ENCODE measurements around the gene CASP6.
"Not testable (repeated sequence)": the region's sequence is repeated elsewhere in the genome, so short reads cannot be mapped to it uniquely, and the experiment has no call there.

Gene CASP6

DNA sequence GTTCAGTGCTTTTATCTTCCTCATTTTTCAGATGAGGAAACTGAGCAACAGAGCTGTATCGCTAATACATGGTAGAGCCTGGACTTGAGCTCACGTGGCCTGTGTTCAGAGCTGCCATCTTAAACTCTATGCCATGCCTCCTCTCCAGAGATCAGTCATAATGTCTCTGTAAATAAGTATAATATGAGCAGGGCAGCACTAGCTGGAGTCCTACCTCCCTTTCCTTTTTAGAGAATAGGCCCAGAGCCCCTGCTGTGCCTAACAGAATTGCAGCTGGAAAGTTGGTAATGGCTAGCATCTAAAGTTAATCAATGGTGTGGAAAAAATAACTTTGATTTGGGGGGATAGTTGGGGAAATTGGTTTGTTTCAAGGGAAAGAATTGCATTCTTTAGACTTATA lies 20.4 kb downstream of the CASP6 start:
- peaks cover 23% of the 10 kb centered on the region for H3K4me1 ChIP-seq (ENCODE audit: control insufficient read depth, low read depth, low read length)
- no peaks in the 10 kb centered on the region for H3K27me3 ChIP-seq (ENCODE audit: control insufficient read depth, insufficient read depth, low read length)
- peak overlapping the region; percentile 21 for H3K4me3 ChIP-seq (ENCODE audit: low read length)
- H3K9me3 ChIP-seq (ENCODE audit: control insufficient read depth, low read depth, low read length), result no peaks in the 10 kb centered on the region
- no peaks in the 10 kb centered on the region for H3K36me3 ChIP-seq (ENCODE audit: control insufficient read depth, low read depth, low read length)
- H3K27ac ChIP-seq (ENCODE audit: low read length), result no peak overlapping the region
- H3K9ac ChIP-seq (ENCODE audit: low read length), result no peak overlapping the region

DNA sequence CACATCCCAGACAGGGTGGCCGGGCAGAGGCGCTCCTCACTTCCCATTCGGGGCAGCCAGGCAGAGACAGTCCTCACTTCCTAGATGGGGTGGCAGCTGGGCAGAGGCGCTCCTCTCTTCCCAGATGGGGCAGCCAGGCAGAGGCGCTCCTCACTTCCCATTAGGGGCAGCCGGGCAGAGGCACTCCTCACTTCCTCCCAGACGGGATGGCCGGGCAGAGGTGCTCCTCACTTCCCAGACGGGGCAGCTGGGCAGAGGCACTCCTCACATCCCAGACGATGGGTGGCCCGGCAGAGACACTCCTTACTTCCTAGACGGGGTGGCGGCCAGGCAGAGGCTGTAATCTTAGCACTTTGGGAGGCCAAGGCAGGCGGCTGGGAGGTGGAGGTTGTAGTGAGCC lies 24.3 kb downstream of the CASP6 start:
- not testable (repeated sequence) for H3K36me3 ChIP-seq (ENCODE audit: control insufficient read depth, low read depth, low read length); H3K4me3 ChIP-seq (ENCODE audit: low read length); H3K9ac ChIP-seq (ENCODE audit: low read length); H3K27me3 ChIP-seq (ENCODE audit: control insufficient read depth, insufficient read depth, low read length); H3K27ac ChIP-seq (ENCODE audit: low read length); H3K9me3 ChIP-seq (ENCODE audit: control insufficient read depth, low read depth, low read length)
- H3K4me1 ChIP-seq (ENCODE audit: control insufficient read depth, low read depth, low read length), result peaks cover 23% of the 10 kb centered on the region

GRCh38 chr4:109678472-109678871 lies 24.8 kb downstream of the CASP6 start:
- H3K4me3 ChIP-seq (ENCODE audit: low read length); H3K9ac ChIP-seq (ENCODE audit: low read length); H3K36me3 ChIP-seq (ENCODE audit: control insufficient read depth, low read depth, low read length); H3K27ac ChIP-seq (ENCODE audit: low read length); H3K27me3 ChIP-seq (ENCODE audit: control insufficient read depth, insufficient read depth, low read length); H3K9me3 ChIP-seq (ENCODE audit: control insufficient read depth, low read depth, low read length): not testable (repeated sequence)
- H3K4me1 ChIP-seq (ENCODE audit: control insufficient read depth, low read depth, low read length), result peaks cover 22% of the 10 kb centered on the region

- no peak overlapping the region for H3K27ac ChIP-seq (ENCODE audit: low read length)
- H3K4me3 ChIP-seq (ENCODE audit: low read length), result no peak overlapping the region
- no peaks in the 10 kb centered on the region for H3K27me3 ChIP-seq (ENCODE audit: control insufficient read depth, insufficient read depth, low read length)
- no peaks in the 10 kb centered on the region for H3K36me3 ChIP-seq (ENCODE audit: control insufficient read depth, low read depth, low read length)
- H3K9me3 ChIP-seq (ENCODE audit: control insufficient read depth, low read depth, low read length), result no peaks in the 10 kb centered on the region
- H3K4me1 ChIP-seq (ENCODE audit: control insufficient read depth, low read depth, low read length), result peaks cover 6% of the 10 kb centered on the region
- H3K9ac ChIP-seq (ENCODE audit: low read length), result no peak overlapping the region
Observed at GRCh38 chr4:109676886-109677285, 26.4 kb downstream of the CASP6 start.

DNA sequence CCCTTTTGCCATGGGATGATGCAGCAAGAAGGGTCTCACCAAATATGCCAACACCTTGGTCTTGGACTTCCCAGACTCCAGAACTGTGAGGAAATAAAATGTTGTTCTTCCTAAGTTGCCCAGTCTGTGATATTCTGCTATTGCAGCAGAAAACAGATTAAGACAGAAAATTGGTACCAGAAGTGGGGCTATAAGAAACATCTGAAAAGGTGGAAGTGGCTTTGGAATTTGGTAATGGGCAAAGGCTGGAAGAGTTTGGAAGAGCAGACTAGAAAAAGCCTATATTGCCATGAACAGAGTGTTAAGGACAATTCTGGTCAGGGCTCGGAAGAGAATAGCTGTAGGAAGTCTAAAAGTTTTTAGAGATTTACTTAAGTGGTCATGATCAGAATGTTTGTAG lies 27.4 kb downstream of the CASP6 start:
- H3K27ac ChIP-seq (ENCODE audit: low read length), result no peak overlapping the region
- no peaks in the 10 kb centered on the region for H3K9me3 ChIP-seq (ENCODE audit: control insufficient read depth, low read depth, low read length)
- no peaks in the 10 kb centered on the region for H3K36me3 ChIP-seq (ENCODE audit: control insufficient read depth, low read depth, low read length)
- H3K4me3 ChIP-seq (ENCODE audit: low read length), result no peak overlapping the region
- H3K27me3 ChIP-seq (ENCODE audit: control insufficient read depth, insufficient read depth, low read length), result no peaks in the 10 kb centered on the region
- no peak overlapping the region for H3K9ac ChIP-seq (ENCODE audit: low read length)
- no peaks in the 10 kb centered on the region for H3K4me1 ChIP-seq (ENCODE audit: control insufficient read depth, low read depth, low read length)

GRCh38 chr4:109675181-109675580 lies 28.1 kb downstream of the CASP6 start:
- no peaks in the 10 kb centered on the region for H3K27me3 ChIP-seq (ENCODE audit: control insufficient read depth, insufficient read depth, low read length)

GRCh38 chr4:109673303-109673702 lies 29.9 kb downstream of the CASP6 start:
- no peak overlapping the region for H3K9ac ChIP-seq (ENCODE audit: low read length)
- H3K27ac ChIP-seq (ENCODE audit: low read length), result no peak overlapping the region
- H3K27me3 ChIP-seq (ENCODE audit: control insufficient read depth, insufficient read depth, low read length), result no peaks in the 10 kb centered on the region
- no peaks in the 10 kb centered on the region for H3K9me3 ChIP-seq (ENCODE audit: control insufficient read depth, low read depth, low read length)
- H3K36me3 ChIP-seq (ENCODE audit: control insufficient read depth, low read depth, low read length), result no peaks in the 10 kb centered on the region
- no peaks in the 10 kb centered on the region for H3K4me1 ChIP-seq (ENCODE audit: control insufficient read depth, low read depth, low read length)
- no peak overlapping the region for H3K4me3 ChIP-seq (ENCODE audit: low read length)

More at GRCh38 chr4:109675181-109675580, 28.1 kb downstream of the CASP6 start:
- Histone ChIP-seq H3K27ac (ENCODE audit: low read length) (no peak overlapping the region), H3K4me1 (ENCODE audit: control insufficient read depth, low read depth, low read length) (no peaks in the 10 kb centered on the region), H3K9ac (ENCODE audit: low read length) (no peak overlapping the region), H3K4me3 (ENCODE audit: low read length) (no peak overlapping the region), H3K9me3 (ENCODE audit: control insufficient read depth, low read depth, low read length) (no peaks in the 10 kb centered on the region), H3K36me3 (ENCODE audit: control insufficient read depth, low read depth, low read length) (no peaks in the 10 kb centered on the region)

DNA sequence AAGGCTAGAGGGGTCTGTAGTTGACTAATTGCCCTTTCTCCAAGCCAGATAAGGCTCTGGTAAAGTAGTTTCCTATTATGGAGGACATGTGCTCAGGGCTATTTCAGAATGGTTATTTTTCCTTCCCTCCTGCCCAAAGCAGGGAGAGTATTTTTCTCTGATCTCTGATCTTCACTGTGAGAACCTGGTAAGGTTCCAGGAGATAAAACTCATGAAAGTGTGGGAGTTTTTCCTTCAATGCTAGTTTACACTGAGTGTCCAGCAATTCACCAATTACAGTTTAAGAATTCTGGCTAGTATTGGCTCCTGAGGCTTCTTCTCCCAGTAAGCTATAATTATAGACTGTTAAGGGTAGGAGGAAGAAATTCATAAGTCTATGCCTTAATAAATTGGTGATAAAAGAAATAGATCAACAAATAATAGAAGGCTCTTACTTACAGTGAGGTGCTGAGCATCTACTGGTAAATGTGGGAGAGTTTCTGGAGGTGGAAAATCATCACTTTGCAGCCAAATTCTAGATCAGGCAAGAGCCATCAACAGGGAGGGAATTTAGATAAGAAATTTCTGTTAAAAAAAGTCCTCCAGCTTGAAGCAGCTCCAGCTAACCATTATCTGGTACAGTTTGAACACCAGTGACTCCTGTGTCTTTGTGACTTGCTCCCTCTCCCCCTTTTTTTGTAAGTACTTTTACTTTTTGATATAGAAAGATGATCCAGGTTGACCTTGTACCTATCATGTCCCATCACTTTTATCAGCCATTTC lies 30.9 kb downstream of the CASP6 start:
- Histone ChIP-seq H3K4me3 (ENCODE audit: low read length) (no peak overlapping the region), H3K4me1 (ENCODE audit: control insufficient read depth, low read depth, low read length) (no peaks in the 10 kb centered on the region), H3K27me3 (ENCODE audit: control insufficient read depth, insufficient read depth, low read length) (no peaks in the 10 kb centered on the region), H3K36me3 (ENCODE audit: control insufficient read depth, low read depth, low read length) (no peaks in the 10 kb centered on the region), H3K9ac (ENCODE audit: low read length) (no peak overlapping the region), H3K9me3 (ENCODE audit: control insufficient read depth, low read depth, low read length) (no peaks in the 10 kb centered on the region), H3K27ac (ENCODE audit: low read length) (no peak overlapping the region)

DNA sequence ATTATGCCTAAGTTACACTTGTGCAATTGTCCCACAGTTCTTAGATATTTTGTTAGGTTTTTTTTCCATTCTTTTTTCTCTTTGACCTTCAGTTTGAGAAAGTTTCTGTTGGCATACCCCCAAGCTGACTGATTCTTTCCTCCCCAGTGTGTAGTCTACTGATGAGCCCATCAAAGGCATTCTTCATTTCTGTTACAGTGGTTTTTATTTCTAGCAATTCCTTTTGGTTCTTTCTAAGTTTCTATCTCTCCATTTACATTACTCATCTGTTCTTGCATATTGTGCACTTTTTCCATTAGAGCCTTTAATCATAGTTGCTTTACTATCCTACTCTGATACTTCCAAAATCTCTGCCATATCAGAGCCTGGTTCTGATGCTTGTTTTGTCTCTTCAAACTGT lies 31.9 kb downstream of the CASP6 start:
- H3K9ac ChIP-seq (ENCODE audit: low read length), result no peak overlapping the region
- H3K27me3 ChIP-seq (ENCODE audit: control insufficient read depth, insufficient read depth, low read length), result no peaks in the 10 kb centered on the region
- no peaks in the 10 kb centered on the region for H3K36me3 ChIP-seq (ENCODE audit: control insufficient read depth, low read depth, low read length)
- H3K4me3 ChIP-seq (ENCODE audit: low read length), result no peak overlapping the region
- H3K4me1 ChIP-seq (ENCODE audit: control insufficient read depth, low read depth, low read length), result no peaks in the 10 kb centered on the region
- H3K9me3 ChIP-seq (ENCODE audit: control insufficient read depth, low read depth, low read length), result no peaks in the 10 kb centered on the region
- H3K27ac ChIP-seq (ENCODE audit: low read length), result no peak overlapping the region

DNA sequence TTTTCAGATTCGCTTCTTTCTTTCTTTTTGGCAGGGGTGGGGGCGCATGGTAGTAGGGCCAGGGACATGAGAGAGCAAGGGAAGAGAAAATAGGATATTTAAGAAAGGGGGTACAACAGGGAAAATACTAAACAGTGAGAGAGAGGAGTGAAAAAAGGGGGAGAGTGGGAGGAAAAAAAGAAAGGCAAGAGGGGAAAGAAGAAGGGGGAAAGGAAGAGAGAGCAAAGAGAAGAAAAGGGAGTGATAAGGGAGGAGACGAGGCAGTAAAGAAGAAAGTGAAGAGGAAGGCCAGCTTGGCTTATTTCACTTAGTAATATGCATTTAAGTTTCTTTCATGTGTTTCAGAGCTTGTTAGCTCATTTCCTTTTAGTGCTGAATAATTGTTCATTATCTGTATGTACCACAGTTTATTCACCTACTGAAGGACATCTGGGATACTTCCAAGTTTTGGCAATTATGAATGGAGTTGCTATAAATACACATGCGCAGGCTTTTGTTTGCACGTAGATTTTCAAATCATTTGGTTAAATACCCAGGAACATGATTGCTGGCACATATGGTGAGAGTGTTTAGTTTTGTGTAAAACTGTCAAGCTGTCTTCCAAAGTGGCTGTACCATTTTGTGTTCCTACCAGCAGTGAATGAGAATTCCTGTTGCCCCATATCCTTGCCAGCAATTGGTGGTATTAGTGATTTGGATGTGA lies 37.3 kb downstream of the CASP6 start:
- Histone ChIP-seq H3K27me3 (ENCODE audit: control insufficient read depth, insufficient read depth, low read length) (no peaks in the 10 kb centered on the region), H3K9me3 (ENCODE audit: control insufficient read depth, low read depth, low read length) (no peaks in the 10 kb centered on the region), H3K9ac (ENCODE audit: low read length) (no peak overlapping the region), H3K4me1 (ENCODE audit: control insufficient read depth, low read depth, low read length) (peaks cover 13% of the 10 kb centered on the region), H3K27ac (ENCODE audit: low read length) (no peak overlapping the region), H3K4me3 (ENCODE audit: low read length) (no peak overlapping the region), H3K36me3 (ENCODE audit: control insufficient read depth, low read depth, low read length) (no peaks in the 10 kb centered on the region)

GRCh38 chr4:109662771-109663170 lies 40.5 kb downstream of the CASP6 start:
- Histone ChIP-seq H3K9ac (ENCODE audit: low read length) (no peak overlapping the region), H3K4me3 (ENCODE audit: low read length) (no peak overlapping the region), H3K36me3 (ENCODE audit: control insufficient read depth, low read depth, low read length) (no peaks in the 10 kb centered on the region), H3K9me3 (ENCODE audit: control insufficient read depth, low read depth, low read length) (no peaks in the 10 kb centered on the region), H3K27ac (ENCODE audit: low read length) (no peak overlapping the region), H3K27me3 (ENCODE audit: control insufficient read depth, insufficient read depth, low read length) (no peaks in the 10 kb centered on the region), H3K4me1 (ENCODE audit: control insufficient read depth, low read depth, low read length) (peaks cover 18% of the 10 kb centered on the region)

DNA sequence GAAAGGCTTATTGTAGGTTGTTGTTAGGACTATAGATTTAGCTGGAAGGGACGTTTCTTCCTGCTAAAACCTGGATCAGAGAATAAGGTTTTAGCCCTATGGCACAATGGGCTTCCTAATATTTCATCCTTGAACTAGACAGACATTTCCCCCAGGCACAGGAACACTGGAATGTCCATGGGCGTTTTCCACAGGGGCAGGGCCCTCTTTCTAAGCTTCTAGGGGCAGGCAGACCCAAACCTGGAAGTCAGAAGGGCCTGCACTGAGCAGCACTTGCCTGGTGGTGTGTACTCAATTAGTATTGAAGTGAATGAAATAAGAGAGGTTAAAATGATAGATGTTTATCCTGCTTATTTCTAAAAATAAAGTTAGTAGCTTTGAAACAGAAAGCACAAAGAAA lies 41.1 kb downstream of the CASP6 start:
- Histone ChIP-seq H3K36me3 (ENCODE audit: control insufficient read depth, low read depth, low read length) (no peaks in the 10 kb centered on the region), H3K9ac (ENCODE audit: low read length) (no peak overlapping the region), H3K4me1 (ENCODE audit: control insufficient read depth, low read depth, low read length) (peaks cover 18% of the 10 kb centered on the region), H3K27ac (ENCODE audit: low read length) (no peak overlapping the region), H3K27me3 (ENCODE audit: control insufficient read depth, insufficient read depth, low read length) (no peaks in the 10 kb centered on the region), H3K4me3 (ENCODE audit: low read length) (no peak overlapping the region), H3K9me3 (ENCODE audit: control insufficient read depth, low read depth, low read length) (no peaks in the 10 kb centered on the region)
